ENCODE results near the gene HECTD2.
A peak's percentile ranks its signal among the peaks of the same experiment; 100 is the strongest.

Gene HECTD2

GRCh38 chr10:91545384-91545783, 135.2 kb downstream of the HECTD2 start:
- DNase-seq: no peak

DNA sequence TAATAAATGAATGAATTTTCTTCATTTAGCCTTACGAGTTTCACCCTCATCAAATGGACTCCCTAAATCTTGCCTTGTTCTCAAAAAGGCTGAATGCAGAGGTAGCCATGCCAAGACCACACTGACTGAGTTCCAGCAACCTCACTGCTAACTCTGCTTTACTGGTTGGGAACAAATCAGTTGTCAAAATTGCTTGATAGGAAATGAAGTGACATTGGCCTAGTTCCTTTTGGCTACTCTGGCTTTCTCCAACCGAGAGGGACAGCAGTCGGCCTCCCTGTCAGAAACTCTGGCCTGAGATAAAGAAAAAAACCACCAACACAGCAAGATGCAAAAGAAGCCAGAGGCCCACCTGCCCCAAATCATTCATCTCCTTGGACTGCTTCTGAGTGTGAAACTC, 135.7 kb downstream of the HECTD2 start:
- DNase-seq: no peak

GRCh38 chr10:91549262-91549661, 139.1 kb downstream of the HECTD2 start:
- DNase-seq: no peak

- no peak for DNase-seq
Measured at GRCh38 chr10:91550021-91550420, 139.9 kb downstream of the HECTD2 start.

GRCh38 chr10:91551856-91552255, 141.7 kb downstream of the HECTD2 start:
- peak; percentile 75 for DNase-seq

DNA sequence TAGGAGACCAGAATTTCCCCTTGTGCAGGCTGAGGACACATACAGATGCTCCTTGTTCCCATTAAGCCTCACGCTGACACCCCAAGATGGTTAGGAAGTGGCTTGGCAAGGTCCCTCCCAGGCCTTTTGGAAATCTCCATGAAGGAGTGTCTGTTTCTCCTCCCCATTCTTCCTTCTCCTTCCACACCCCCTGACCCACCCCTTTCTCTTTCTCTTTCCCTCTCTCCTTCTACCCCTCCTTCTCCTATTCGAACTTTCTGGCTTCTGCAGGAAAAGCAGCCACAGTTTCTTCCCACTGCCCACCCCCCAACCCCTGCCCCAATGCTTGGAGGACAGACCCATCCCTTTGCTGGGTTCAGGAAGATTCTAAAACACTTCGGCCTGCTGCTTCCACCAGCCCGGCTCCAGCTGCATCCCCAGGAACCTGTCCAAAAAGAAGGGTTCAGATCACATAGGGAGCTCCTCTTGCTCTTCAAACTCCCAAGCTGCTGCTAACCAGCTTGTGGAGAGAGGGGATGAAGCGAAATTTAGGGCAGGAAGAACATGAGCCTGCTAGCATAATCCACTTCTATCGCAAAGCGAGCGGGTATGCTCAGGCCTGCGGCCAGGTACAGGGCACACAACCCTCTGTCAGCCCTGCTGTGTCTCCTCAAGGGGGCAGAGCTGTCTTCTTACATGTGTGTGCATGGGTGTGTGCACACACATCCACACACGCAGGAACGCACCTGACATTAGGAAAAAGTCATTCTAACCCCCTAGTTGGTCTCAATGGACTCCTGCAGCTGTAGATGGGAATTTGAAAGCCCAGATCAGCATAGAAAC, 142.3 kb downstream of the HECTD2 start:
- DNase-seq: no peak

DNA sequence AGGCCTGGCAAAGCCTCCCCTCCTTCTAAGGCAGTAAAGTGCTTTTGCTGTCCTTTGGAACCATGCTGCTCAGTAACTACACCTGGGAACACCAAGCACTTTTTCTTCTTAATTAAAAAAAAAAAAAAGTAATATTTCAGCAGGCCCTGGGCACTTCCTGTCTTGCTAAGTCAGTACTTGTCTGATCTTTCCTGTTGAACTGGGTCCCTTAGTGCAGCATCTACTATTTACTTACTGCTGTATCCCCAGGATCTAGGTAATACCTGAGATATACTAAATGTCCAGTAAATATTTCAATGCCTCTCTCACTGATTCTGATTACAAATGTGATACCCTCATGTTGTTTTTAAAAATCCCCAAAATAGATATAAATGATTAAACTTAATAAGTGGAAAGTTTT, 145.3 kb downstream of the HECTD2 start:
- no peak for DNase-seq

- peak; percentile 32 for DNase-seq
Measured at GRCh38 chr10:91556691-91557566, 146.8 kb downstream of the HECTD2 start.

DNA sequence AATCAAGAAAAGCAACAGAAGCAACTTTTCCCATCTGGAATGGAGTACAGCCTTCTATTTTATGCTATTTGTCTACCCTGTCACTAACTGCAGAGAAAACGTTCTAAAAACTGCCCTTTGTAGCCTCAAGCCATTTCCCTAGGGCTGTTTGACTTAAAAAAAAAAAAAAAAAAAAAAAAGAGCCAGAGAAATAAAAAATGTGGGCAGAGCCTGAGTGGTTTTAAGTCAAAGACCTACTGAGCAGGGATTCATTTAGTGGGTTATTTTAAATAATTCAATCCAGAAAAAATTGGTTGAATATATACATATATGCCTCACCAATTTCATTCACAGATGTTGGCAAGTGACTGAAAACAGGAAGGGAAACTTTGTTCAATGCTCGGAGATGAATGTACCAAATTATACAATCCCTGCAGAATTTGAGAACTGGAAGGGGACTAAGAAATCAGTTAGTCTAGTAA, 147.5 kb downstream of the HECTD2 start:
- DNase-seq: peak; percentile 49

GRCh38 chr10:91558473-91558872, 148.3 kb downstream of the HECTD2 start:
- no peak for DNase-seq

DNA sequence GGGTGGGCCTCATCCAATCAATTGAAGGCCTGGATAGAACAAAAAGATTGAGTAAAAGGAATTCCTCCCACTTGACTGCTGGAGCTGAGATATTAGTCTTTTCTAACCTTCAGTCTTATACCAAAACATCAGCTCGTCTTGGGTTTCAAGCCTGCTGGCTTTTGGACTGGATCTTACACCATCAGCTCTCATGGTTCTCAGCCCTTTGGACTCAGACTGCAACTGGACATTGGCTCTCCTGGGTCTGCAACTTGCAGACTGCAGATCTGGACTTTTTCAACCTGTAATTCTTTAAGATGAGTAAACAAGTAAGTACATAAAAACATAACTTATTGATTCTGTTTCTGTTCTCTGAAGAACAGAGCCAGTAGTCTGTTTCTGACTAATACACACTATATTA, 149.0 kb downstream of the HECTD2 start:
- DNase-seq: no peak

DNA sequence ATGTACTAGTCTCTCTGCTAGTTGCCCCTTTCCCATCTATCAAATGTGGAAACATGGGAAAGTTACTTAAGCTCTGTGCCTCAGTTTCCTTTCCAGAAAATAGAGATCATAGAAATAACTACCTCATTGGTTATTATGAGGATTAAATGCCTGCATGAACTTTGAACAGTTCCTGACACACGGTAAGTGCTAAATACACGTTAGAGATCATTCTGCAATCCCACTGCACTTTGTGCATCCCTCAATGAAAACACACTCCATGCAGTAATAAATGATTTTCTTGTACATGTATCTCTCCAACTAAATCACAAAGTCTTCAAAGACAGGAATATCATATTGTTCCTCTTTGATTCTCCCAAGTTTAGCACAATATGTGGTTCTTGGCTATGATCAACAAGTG, 149.6 kb downstream of the HECTD2 start:
- no peak for DNase-seq

DNA sequence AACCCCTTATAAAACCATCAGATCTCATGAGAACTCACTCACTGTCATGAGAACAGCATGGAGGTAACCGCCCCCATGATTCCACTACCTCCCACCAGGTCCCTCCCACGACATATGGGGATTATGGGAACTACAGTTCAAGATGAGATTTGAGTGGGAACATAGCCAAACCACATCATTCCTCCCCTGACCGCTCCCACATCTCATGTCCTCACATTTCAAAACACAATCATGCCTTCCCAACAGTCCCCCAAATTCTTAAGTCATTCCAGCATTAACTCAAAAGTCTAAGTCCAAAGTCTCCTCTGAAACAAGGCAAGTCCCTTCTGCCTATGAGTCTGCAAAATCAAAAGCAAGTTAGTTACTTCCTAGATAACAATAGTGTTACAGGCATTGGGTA, 150.7 kb downstream of the HECTD2 start:
- DNase-seq: peak; percentile 93

DNA sequence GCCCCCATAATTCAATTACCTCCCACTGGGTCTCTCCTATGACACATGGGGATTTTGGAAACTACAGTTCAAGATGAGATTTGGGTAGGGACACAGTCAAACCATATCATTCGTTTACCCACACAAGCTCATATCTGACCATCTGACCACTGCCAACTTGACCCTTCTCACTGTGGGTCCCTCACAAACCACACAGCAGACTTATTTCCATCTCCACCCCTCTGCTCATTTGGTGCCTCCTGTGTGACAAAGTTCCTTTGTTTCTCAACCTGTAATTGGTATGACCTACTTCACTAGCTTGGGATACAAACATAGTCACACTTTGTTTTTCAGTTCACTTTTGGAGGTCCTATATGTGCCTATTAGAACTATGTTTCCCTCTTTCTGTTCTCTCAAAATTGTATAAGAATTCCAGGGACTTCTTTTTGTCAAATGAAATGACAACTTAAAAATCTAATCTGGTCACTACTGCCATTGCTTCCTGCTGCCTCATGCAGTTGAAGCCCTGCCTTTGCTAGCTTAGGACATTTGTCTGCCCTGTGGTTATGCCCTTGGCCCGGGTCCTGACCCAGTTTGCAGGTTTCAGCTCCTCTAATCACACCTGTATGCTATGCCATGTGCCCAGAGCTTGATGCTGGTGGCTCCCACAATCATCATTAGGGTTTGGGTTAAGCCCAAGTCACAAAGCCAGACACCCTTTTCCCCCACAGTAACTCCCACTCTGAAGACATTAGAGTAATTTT, 152.9 kb downstream of the HECTD2 start:
- no peak for DNase-seq

GRCh38 chr10:91564026-91564425, 153.9 kb downstream of the HECTD2 start:
- DNase-seq: no peak

Data from fibroblast of skin of right biceps (primary cell).